ENCODE results near the gene ZNF695.

ZNF695 gene

GRCh38 chr1:246946366-246946765, 61.5 kb downstream of the ZNF695 start:
- H3K27me3 ChIP-seq (ENCODE audit: insufficient read depth, low read length), result no peaks in the 10 kb centered on the region
- H3K4me1 ChIP-seq (ENCODE audit: insufficient read depth, low read length), result no peaks in the 10 kb centered on the region
- H3K9me3 ChIP-seq (ENCODE audit: low read length), result peaks cover 8% of the 10 kb centered on the region
- no peak overlapping the region for H3K4me3 ChIP-seq (ENCODE audit: low read length)
- H3K36me3 ChIP-seq (ENCODE audit: insufficient read depth, low read length), result peaks cover 3% of the 10 kb centered on the region
- no peak overlapping the region for H2AFZ ChIP-seq (ENCODE audit: low read depth, low read length)

Measured in neuron (in vitro differentiated cells).